Immature natural killer cell (primary cell): Measurements from ENCODE around the gene CSNK1E. TPM values are rescaled to one million over a fixed set of nuclear protein-coding genes. Genes with fewer than 3 reads are reported as not detected.
A peak's percentile ranks its signal among the peaks of the same experiment; 100 is the strongest.

Experiments
- DNase-seq, 3 donors: peaks; one replicate each; pipeline ENCODE4 v3.0.0; 2022; ENCODE audit warnings: mixed read lengths in 1 of 3
- H3K27ac Mint-ChIP-seq, 6 donors: one replicate each; pipeline ENCODE4 v1.8.0; 2020; ENCODE audit warnings: mixed read lengths in 6 of 6, mild to moderate bottlenecking in 5 of 6, inconsistent platforms in 4 of 6, moderate library complexity in 3 of 6
- H3K27me3 Mint-ChIP-seq, 3 donors: one replicate each; pipeline ENCODE4 v1.8.0; 2020 to 2021; ENCODE audit warnings: low read depth in 3 of 3, mild to moderate bottlenecking in 3 of 3, mixed read lengths in 3 of 3, moderate library complexity in 3 of 3, inconsistent platforms in 1 of 3
- H3K36me3 Mint-ChIP-seq, 3 donors: one replicate each; pipeline ENCODE4 v1.8.0; 2020; ENCODE audit warnings: mixed read lengths in 3 of 3, inconsistent platforms in 2 of 3, mild to moderate bottlenecking in 2 of 3
- H3K4me1 Mint-ChIP-seq, 2 donors: one replicate each; pipeline ENCODE4 v1.8.0; 2020; ENCODE audit warnings: inconsistent platforms in 2 of 2, mild to moderate bottlenecking in 2 of 2, mixed read lengths in 2 of 2, moderate library complexity in 1 of 2
- H3K4me3 Mint-ChIP-seq, 5 donors: one replicate each; pipeline ENCODE4 v1.8.0; 2020; ENCODE audit warnings: mild to moderate bottlenecking in 5 of 5, mixed read lengths in 5 of 5, inconsistent platforms in 3 of 5, moderate library complexity in 3 of 5
- H3K9me3 Mint-ChIP-seq, 6 donors: one replicate each; pipeline ENCODE4 v1.8.0; 2020; ENCODE audit warnings: mild to moderate bottlenecking in 6 of 6, mixed read lengths in 6 of 6, inconsistent platforms in 4 of 6, moderate library complexity in 3 of 6
- polyA plus RNA-seq, 3 donors: library from polyadenylated mRNA; unstranded; fragments of 300-500 nt; fragmentation: Illumina TruSeq; gene quantifications; one replicate each; pipeline ENCODE4 v1.2.3, GENCODE V29; 2021

CSNK1E gene
- polyA plus RNA-seq, 3 donors from 2014 or later: 7.5 to 12.1 (median 8.6) TPM

DNA sequence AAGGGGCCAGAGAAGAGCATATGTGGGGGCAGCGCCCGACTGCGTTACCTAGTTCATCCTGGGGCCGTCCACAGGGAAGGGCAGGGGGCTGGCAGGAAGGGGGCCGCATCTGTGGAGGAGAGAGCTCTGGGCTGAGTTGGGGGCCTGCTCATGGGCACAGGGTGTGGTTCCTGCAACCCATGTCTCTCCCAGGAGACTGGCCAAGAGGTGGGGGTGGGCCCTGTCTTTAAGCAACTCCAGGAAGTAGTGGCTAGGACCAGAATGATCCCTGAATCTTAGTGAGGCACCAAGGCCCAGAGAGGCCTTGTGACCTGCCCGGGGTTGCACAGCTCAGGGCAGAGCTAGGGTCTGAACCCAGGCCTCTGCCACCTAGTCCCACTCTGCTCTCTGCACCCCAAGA lies 21.9 kb downstream of the CSNK1E start:
- no peaks in the 10 kb centered on the region for H3K4me1 Mint-ChIP-seq

DNA sequence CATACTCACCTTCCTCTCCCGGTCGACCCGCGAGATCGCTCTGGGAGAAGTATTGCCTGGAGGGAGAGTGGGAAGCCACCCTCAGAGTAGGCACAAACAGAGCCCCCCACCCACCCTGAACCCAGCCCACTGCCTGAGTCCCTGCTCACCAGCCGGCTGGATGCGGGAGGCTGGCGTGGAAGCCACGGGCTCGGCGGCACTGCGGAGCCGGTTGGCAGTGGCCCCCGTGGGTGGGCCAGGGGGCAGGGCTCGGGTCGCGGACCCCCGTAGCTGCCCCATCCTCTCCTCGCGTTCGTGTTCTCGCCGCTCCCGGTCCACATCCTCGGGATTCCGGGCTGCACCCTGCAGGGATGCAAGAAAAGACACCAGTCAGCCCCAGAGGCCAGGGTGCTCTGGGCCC lies 23.0 kb downstream of the CSNK1E start:
- Mint-ChIP-seq H3K36me3 (peaks cover 0 to 7% (median 4%) of the 10 kb centered on the region in 3 donors), H3K4me3 (no peak overlapping the region), H3K4me1 (no peaks in the 10 kb centered on the region), H3K27ac (no peak overlapping the region), H3K27me3 (peaks cover 0 to 5% (median 4%) of the 10 kb centered on the region in 3 donors), H3K9me3 (no peaks in the 10 kb centered on the region)
- no peak for DNase-seq

More for the DNA sequence above, 21.9 kb downstream of the CSNK1E start:
- Mint-ChIP-seq H3K9me3 (no peaks in the 10 kb centered on the region), H3K4me3 (no peak overlapping the region), H3K27ac (peak overlapping the region in 1 of 6 donors; percentile 11), H3K27me3 (peaks cover 0 to 5% (median 3%) of the 10 kb centered on the region in 3 donors), H3K36me3 (peaks cover 7 to 13% (median 11%) of the 10 kb centered on the region in 3 donors)
- no peak for DNase-seq

DNA sequence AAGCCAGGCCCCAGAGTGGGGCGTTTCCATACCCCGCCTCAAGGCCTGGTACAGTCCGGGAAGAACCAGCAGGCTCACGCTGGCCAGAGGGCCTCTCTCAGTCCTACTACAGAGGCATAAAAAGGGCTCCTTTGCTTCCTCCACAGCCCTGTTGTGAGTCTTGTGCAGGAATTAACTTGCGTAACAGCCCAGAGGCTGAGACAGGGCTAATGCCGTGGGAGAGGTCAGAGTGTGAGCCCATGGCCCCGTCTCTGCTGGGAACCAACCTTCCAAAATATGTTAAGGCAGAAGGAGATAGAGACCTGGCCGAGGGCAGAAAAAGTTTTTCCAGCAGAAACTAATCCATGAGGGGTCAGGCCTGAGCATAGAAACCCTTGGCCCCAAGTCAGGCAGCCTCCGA lies 24.5 kb downstream of the CSNK1E start:
- no peak for DNase-seq
- no peaks in the 10 kb centered on the region for H3K4me1 Mint-ChIP-seq
- no peak overlapping the region for H3K4me3 Mint-ChIP-seq
- H3K27ac Mint-ChIP-seq: peak overlapping the region in 1 of 6 donors; percentile 59
- no peaks in the 10 kb centered on the region for H3K9me3 Mint-ChIP-seq
- H3K27me3 Mint-ChIP-seq: peaks cover 0 to 4% (median 2%) of the 10 kb centered on the region in 3 donors
- H3K36me3 Mint-ChIP-seq: no peaks in the 10 kb centered on the region

- Mint-ChIP-seq H3K4me3 (no peak overlapping the region), H3K27me3 (peaks cover 0 to 5% (median 4%) of the 10 kb centered on the region in 3 donors), H3K27ac (peak overlapping the region in 1 of 6 donors; percentile 34), H3K36me3 (no peaks in the 10 kb centered on the region), H3K4me1 (no peaks in the 10 kb centered on the region), H3K9me3 (no peaks in the 10 kb centered on the region)
- no peak for DNase-seq
These were observed 25.9 kb downstream of the CSNK1E start for GRCh38 chr22:38291201-38291777.

DNA sequence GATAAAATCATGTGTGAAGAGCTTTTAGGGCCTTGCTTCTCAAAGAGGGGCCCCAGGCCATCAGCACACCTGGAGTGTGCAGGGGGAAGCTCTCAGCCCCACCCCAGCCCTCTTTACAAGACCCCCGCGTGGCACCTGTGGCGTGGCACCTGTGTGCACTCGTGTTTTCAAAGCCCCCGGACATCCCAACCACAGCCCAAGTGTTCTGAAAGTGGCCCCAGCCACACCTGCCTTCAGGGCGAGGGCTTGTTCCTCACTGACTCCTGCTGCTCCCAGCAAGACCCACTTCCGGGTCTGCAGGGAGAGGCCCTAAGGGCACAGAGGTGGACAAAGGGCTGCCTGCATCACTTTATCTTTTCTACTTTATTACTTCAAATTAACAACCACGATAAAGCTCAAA lies 26.9 kb downstream of the CSNK1E start:
- peak overlapping the region in 1 of 6 donors; percentile 45 for H3K27ac Mint-ChIP-seq
- no peak overlapping the region for H3K4me3 Mint-ChIP-seq
- H3K9me3 Mint-ChIP-seq: no peaks in the 10 kb centered on the region
- DNase-seq: no peak
- H3K36me3 Mint-ChIP-seq: no peaks in the 10 kb centered on the region
- H3K4me1 Mint-ChIP-seq: no peaks in the 10 kb centered on the region
- peaks cover 0 to 5% (median 4%) of the 10 kb centered on the region in 3 donors for H3K27me3 Mint-ChIP-seq

DNA sequence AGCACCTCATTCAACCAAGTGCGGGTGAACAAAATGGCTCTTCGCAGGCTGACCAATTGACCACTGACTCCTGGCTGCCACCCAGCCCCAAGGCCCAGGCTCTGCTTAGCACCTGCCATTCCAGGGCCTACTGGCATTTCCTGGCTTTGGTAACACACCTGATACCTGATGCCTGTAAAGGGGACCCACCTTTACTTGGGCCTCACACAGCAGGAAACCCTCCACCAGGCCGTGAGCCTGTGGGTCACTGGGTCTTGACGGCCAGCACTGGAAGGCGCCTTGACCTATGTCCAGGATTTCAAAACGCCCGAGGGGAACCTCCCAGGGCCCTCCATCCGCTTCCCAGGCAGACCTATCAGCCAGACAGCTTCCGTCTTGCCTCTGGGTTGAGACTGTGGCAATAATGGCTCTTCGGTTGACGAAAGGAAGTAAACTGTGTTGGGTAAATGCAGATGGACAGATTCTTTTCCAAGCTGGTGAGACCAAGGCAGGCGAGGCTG lies 27.6 kb downstream of the CSNK1E start:
- Mint-ChIP-seq H3K9me3 (no peaks in the 10 kb centered on the region), H3K4me3 (no peak overlapping the region), H3K27me3 (peaks cover 0 to 5% (median 4%) of the 10 kb centered on the region in 3 donors), H3K4me1 (no peaks in the 10 kb centered on the region), H3K36me3 (no peaks in the 10 kb centered on the region), H3K27ac (peak overlapping the region in 2 of 6 donors; percentile 36 to 45)
- no peak for DNase-seq

- peak overlapping the region in 1 of 5 donors; percentile 1 for H3K4me3 Mint-ChIP-seq
- H3K27me3 Mint-ChIP-seq: peaks cover 0 to 3% (median 2%) of the 10 kb centered on the region in 3 donors
- no peak for DNase-seq
- peak overlapping the region in 1 of 6 donors; percentile 36 for H3K27ac Mint-ChIP-seq
- no peaks in the 10 kb centered on the region for H3K9me3 Mint-ChIP-seq
- H3K36me3 Mint-ChIP-seq: no peaks in the 10 kb centered on the region
- H3K4me1 Mint-ChIP-seq: no peaks in the 10 kb centered on the region
These were observed 30.1 kb downstream of the CSNK1E start for GRCh38 chr22:38286915-38287669.

DNA sequence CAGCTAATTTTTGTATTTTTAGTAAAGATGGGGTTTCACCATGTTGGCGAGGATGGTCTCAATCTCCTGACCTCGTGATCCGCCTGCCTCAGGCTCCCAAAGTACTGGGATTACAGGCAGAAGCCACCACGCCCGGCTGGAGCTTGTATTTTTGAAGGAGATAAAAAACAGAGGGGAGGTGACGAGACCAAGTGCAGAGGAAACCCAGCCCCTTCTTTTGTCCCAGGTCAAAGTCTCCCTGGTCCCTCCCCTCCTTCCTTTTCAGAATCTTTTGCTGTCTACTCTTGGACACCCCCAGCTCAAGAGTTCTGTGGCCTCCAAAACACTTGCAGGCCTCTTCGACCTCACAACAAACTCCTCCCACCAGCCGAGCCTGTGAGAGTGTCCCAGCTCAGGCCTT lies 32.2 kb downstream of the CSNK1E start:
- H3K27ac Mint-ChIP-seq: no peak overlapping the region
- H3K4me3 Mint-ChIP-seq: no peak overlapping the region
- H3K36me3 Mint-ChIP-seq: no peaks in the 10 kb centered on the region
- H3K4me1 Mint-ChIP-seq: no peaks in the 10 kb centered on the region
- peaks cover 0 to 5% (median 2%) of the 10 kb centered on the region in 3 donors for H3K27me3 Mint-ChIP-seq
- no peak for DNase-seq
- H3K9me3 Mint-ChIP-seq: no peaks in the 10 kb centered on the region

- Mint-ChIP-seq H3K4me3 (no peak overlapping the region), H3K36me3 (no peaks in the 10 kb centered on the region), H3K4me1 (no peaks in the 10 kb centered on the region), H3K27ac (no peak overlapping the region), H3K27me3 (peaks cover 0 to 3% (median 2%) of the 10 kb centered on the region in 3 donors), H3K9me3 (no peaks in the 10 kb centered on the region)
- no peak for DNase-seq
These were observed 33.2 kb downstream of the CSNK1E start for GRCh38 chr22:38284042-38284402.

GRCh38 chr22:38282397-38282796 lies 34.8 kb downstream of the CSNK1E start:
- no peaks in the 10 kb centered on the region for H3K36me3 Mint-ChIP-seq
- H3K27me3 Mint-ChIP-seq: peaks cover under 1 to 3% (median 3%) of the 10 kb centered on the region in 3 donors
- no peak overlapping the region for H3K4me3 Mint-ChIP-seq
- no peak for DNase-seq
- no peaks in the 10 kb centered on the region for H3K9me3 Mint-ChIP-seq
- no peaks in the 10 kb centered on the region for H3K4me1 Mint-ChIP-seq
- no peak overlapping the region for H3K27ac Mint-ChIP-seq

DNA sequence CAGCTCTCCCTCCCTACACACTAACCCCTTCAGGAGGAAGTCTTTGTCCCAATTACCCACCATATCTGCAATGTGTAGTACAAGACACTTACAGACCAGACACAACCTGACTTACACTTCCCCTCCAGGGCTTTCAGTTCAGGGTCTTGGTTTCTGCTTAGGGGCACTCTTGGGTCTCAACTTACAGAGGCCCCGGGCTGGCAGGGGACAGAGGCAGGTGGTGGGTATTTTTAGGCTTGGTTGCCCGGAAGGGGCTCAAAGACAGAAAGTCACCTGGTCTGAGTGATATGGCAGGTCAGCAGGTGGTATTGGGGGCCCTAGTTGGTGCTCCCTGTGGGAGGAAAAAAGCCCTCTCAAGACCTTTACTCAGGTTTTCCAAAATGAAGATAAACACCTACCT lies 41.1 kb downstream of the CSNK1E start:
- H3K27ac Mint-ChIP-seq: peak overlapping the region in 1 of 6 donors; percentile 58
- H3K4me1 Mint-ChIP-seq: peaks cover 24 to 29% of the 10 kb centered on the region in 2 donors
- DNase-seq: no peak
- no peaks in the 10 kb centered on the region for H3K36me3 Mint-ChIP-seq
- H3K4me3 Mint-ChIP-seq: no peak overlapping the region
- H3K27me3 Mint-ChIP-seq: peaks cover 8 to 21% (median 18%) of the 10 kb centered on the region in 3 donors
- no peaks in the 10 kb centered on the region for H3K9me3 Mint-ChIP-seq

- Mint-ChIP-seq H3K36me3 (no peaks in the 10 kb centered on the region), H3K4me3 (peak overlapping the region; percentile 93 to 96 (median 95)), H3K27ac (peak overlapping the region; percentile 95 to 99 (median 97)), H3K9me3 (no peaks in the 10 kb centered on the region), H3K4me1 (peaks cover 53 to 58% of the 10 kb centered on the region in 2 donors), H3K27me3 (peaks cover 7 to 21% (median 19%) of the 10 kb centered on the region in 3 donors)
- no peak for DNase-seq
These were observed 44.0 kb downstream of the CSNK1E start for GRCh38 chr22:38273135-38273826.

DNA sequence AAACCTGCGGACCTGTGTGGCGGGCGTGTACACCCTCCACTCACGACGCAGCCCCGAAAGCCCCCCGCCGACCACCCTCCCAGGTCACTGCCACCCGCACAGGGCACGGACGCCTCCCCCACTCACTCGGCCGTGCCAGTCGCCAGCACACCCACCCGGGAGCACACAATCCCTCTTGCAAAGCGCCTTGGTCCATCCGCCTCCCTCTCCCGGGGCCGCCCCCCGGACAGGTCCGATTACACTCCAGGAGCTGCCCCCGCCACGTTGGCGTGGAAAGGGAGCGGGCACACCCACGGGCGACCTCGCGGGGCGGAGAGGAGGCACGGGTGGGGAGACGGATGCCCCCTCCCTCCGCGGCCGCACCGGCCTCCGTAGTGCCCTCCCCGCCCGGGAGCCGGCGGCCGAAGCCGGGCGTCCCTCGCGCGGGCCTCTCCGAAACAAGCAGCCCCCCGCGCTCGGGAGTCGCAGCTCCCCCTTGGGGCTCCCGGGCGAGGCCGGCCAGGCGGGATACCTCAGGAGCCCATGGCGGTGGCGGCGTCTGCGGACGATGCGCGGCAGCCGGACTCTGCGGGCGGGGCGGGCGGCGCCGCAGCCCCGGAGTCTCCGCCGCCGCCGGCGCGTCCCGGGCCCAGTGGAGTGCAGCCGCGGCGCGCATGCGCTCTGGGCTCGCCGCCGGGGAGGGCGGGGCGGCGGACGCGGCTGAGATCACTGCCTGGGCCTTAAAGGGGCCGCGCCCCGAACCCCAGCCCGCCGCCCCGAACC lies 44.7 kb downstream of the CSNK1E start, which contains the start of gene TMEM184B:
Gene TMEM184B, minus strand, starts transcription at position 638 of the 762 bp plus-strand sequence. CDS start 25,049 bp downstream, outside the sequence.
- Mint-ChIP-seq H3K36me3 (no peaks in the 10 kb centered on the region), H3K27ac (peak within 1 kb of the TSS; percentile 95 to 99 (median 97)), H3K9me3 (no peaks in the 10 kb centered on the region), H3K4me3 (peak within 1 kb of the TSS; percentile 93 to 96 (median 95)), H3K4me1 (peaks cover 59 to 64% of the 10 kb centered on the region in 2 donors), H3K27me3 (peaks cover 7 to 21% (median 16%) of the 10 kb centered on the region in 3 donors)
- DNase-seq: peak; percentile 86 to 89 (median 88)
